Neural progenitor cell (in vitro differentiated cells): ENCODE data around the gene CCKAR.

ENCODE experiments used
- CTCF ChIP-seq: fragments of 200-600 bp; sonication (generic); IDR thresholded peaks from 2 replicates; pipeline ENCODE4 v1.5.1; 2017; ENCODE audit warnings: antibody characterized with exemption, mild to moderate bottlenecking
- EZH2 ChIP-seq: fragments of 200-600 bp; sonication (generic); IDR thresholded peaks from 2 replicates; pipeline ENCODE4 v1.6.1; 2017; ENCODE audit warnings: antibody characterized with exemption, mild to moderate bottlenecking, moderate library complexity

DNA sequence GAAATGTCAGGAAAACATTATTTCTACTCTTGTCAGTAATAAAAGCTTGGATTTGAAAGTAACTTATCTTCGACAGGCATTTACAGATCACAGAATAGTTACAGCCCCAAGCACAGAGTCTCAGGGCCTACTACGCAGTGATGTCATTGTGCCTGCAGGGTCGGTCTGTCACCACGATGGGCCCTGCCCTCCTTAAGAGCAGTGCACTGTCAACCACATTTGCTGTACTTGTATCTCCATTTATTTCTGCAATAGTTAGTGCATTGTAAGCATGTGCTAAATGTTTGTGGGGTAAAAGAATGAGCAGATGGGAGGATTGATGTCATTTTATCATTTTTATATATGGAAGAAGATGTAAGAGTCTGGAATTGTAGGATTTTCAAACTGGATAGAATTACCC is 13.6 kb upstream of the CCKAR start:
- TF ChIP-seq CTCF: no peak
- TF ChIP-seq EZH2: no peak
